K562 (cell line): ENCODE measurements around the gene COL6A2. TPM values are rescaled to one million over a fixed set of nuclear protein-coding genes. Genes with fewer than 3 reads are reported as not detected.
A peak's percentile ranks its signal among the peaks of the same experiment; 100 is the strongest.

Source experiments
- BRD9 ChIP-seq: fragments of 450-650 bp; IDR thresholded peaks from 2 replicates; pipeline ENCODE4 v1.6.1; 2018; ENCODE audit warnings: low read depth; ENCODE audit not compliant: partially characterized antibody
- COPS2 ChIP-seq: fragments of 450-650 bp; conservative IDR thresholded peaks from 2 replicates; pipeline ENCODE4 v1.6.1; 2016; ENCODE audit warnings: mild to moderate bottlenecking, moderate library complexity
- CSDE1 ChIP-seq, 2 experiments: fragments of 450-650 bp; IDR thresholded peaks; 2 replicates each; pipeline ENCODE4 v1.6.1; 2016; ENCODE audit warnings: mild to moderate bottlenecking in 1 of 2
- ESRRA ChIP-seq: fragments of 450-650 bp; IDR thresholded peaks from 2 replicates; pipeline ENCODE4 v1.6.1; 2014; ENCODE audit warnings: low read depth, mild to moderate bottlenecking, moderate library complexity, borderline replicate concordance
- GTF2B ChIP-seq: IDR thresholded peaks from 2 replicates; pipeline ENCODE4 v1.6.1; 2011; ENCODE audit not compliant: insufficient read length; ENCODE audit errors: extremely low read depth
- L3MBTL2 ChIP-seq: fragments of 450-650 bp; IDR thresholded peaks from 2 replicates; pipeline ENCODE4 v1.6.1; 2016; ENCODE audit warnings: mild to moderate bottlenecking, moderate library complexity
- NCOR1 ChIP-seq: fragments of 450-650 bp; IDR thresholded peaks from 2 replicates; pipeline ENCODE4 v1.6.1; 2016; ENCODE audit warnings: mild to moderate bottlenecking, moderate library complexity
- NFATC3 ChIP-seq: fragments of 450-650 bp; IDR thresholded peaks from 2 replicates; pipeline ENCODE4 v1.6.1; 2017; ENCODE audit warnings: mild to moderate bottlenecking
- NR2C2 ChIP-seq, 2 experiments: fragments of 200-800 bp in 1 of 2; sonication (Bioruptor generic) in 1 of 2; sonication (generic) in 1 of 2; formaldehyde crosslinking in 1 of 2; IDR thresholded peaks; 2 replicates each; pipeline versions ENCODE4 v1.6.1 to v1.8.0; 2016 to 2022; ENCODE audit warnings: mild to moderate bottlenecking in 1 of 2, missing compliant biosample characterization in 1 of 2, missing genetic modification characterization in 1 of 2, missing genetic modification reagents in 1 of 2
- ZFP30 ChIP-seq: fragments of 250-450 bp; sonication (Bioruptor Pico); IDR thresholded peaks from 2 replicates; pipeline ENCODE4 v1.8.0; 2022; ENCODE audit warnings: moderate library complexity, mild to moderate bottlenecking, inconsistent platforms, borderline replicate concordance
- ZNF512 ChIP-seq: IDR thresholded peaks from 2 replicates; pipeline ENCODE4 v1.6.1; 2016; ENCODE audit warnings: missing genetic modification characterization, missing compliant biosample characterization
- polyA plus RNA-seq, 8 experiments: library from polyadenylated mRNA; depleted of rRNA in 4 of 8; stranded (reverse) in 5 of 8; unstranded in 3 of 8; fragments of >200 nt; fragmentation: Nextera tagmentation in 2 of 8; fragmentation: Illumina TruSeq in 1 of 8; extraction: Ambion mirVana in 2 of 8; extraction: Trizol in 1 of 8; gene quantifications; 2 replicates each; pipeline versions ENCODE4 v1.2.1 to v1.2.3, GENCODE V29; 2011 to 2014; ENCODE audit warnings: inconsistent platforms in 1 of 8, missing spikeins in 1 of 8
- total RNA-seq, 7 experiments: library from RNA; depleted of rRNA in 6 of 7; stranded (reverse); fragments of >200 nt in 6 of 7; fragmentation: Illumina TruSeq in 2 of 7; extraction: Trizol in 2 of 7; gene quantifications; 2 replicates each; pipeline versions ENCODE4 v1.2.1 to v1.2.3, GENCODE V29; 2011 to 2021; ENCODE audit warnings: low replicate concordance in 1 of 7
- TF ChIP-seq, protein P1 (sequence below): fragments of 150-350 bp; IDR thresholded peaks from 2 replicates; pipeline ENCODE4 v1.6.1; 2014; ENCODE audit warnings: low read depth, mild to moderate bottlenecking, low read length, borderline replicate concordance

Gene COL6A2
- total and polyA plus RNA-seq, 9 of the 15 experiments (the other 6 are each of a cell fraction or from before 2014, with no cell fraction given): 0.07 to 1.1 (median 0.24) TPM; not detected in 3

DNA sequence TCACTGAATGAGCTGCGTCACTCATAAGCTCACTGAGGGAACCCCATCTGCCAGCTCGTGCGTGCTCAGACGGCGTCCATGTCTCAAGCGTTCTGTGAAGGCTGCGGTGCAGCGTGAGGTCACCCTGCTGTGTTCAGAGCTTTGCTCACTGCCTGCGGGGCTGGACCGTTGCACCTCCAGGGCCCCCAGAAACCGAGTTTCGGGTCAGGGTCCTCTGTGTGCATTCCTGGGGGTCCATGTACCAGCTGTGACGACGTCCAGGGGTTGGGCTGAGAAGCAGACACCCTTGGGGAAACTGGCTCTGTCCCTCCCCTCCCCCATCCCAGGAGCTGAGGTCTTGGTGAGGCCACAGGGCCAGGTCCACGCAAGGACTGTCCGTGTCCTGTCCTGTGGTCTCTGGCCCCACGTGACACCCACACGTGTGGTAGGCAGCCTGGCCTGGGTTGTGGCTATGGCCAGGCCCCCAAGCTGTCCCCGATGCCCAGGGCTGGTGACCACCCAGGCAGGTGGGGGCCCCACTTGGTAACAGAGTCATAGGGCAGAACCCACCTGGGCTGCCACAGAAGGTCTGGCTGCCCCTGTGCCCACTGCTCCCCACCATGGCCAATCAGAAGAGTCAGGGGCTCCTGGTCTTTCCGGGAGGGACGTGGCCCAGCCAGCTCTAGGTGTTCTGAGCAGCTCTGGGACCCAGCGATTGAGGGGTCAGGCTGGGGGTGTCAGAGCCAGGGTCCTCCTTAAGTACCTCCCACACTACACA, 33.1 kb downstream of the COL6A2 start (continued):
- TF ChIP-seq NCOR1 (no peak), CSDE1 (IDR thresholded peaks at IDR 0.05) (no peak), NFATC3 (no peak), ZNF512 (tag) (no peak), BRD9 (no peak), GTF2B (no peak), L3MBTL2 (peak; percentile 32; the same call in 1 of the 2 replicates), NR2C2 (CRISPR knock-in tag; IDR thresholded peaks at IDR 0.05) (no peak), NR2C2 (tag; IDR thresholded peaks at IDR 0.05) (no peak), ZFP30 (CRISPR knock-in tag) (no peak), ESRRA (no peak), COPS2 (no peak)
- TF ChIP-seq, protein P1, sequence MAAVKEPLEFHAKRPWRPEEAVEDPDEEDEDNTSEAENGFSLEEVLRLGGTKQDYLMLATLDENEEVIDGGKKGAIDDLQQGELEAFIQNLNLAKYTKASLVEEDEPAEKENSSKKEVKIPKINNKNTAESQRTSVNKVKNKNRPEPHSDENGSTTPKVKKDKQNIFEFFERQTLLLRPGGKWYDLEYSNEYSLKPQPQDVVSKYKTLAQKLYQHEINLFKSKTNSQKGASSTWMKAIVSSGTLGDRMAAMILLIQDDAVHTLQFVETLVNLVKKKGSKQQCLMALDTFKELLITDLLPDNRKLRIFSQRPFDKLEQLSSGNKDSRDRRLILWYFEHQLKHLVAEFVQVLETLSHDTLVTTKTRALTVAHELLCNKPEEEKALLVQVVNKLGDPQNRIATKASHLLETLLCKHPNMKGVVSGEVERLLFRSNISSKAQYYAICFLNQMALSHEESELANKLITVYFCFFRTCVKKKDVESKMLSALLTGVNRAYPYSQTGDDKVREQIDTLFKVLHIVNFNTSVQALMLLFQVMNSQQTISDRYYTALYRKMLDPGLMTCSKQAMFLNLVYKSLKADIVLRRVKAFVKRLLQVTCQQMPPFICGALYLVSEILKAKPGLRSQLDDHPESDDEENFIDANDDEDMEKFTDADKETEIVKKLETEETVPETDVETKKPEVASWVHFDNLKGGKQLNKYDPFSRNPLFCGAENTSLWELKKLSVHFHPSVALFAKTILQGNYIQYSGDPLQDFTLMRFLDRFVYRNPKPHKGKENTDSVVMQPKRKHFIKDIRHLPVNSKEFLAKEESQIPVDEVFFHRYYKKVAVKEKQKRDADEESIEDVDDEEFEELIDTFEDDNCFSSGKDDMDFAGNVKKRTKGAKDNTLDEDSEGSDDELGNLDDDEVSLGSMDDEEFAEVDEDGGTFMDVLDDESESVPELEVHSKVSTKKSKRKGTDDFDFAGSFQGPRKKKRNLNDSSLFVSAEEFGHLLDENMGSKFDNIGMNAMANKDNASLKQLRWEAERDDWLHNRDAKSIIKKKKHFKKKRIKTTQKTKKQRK: no peak
